Activated CD8-positive, alpha-beta T cell treated with anti-CD3 and anti-CD28 coated beads for 36 hours (primary cell): ENCODE results near the gene MFAP3. TPM values are rescaled to one million over a fixed set of nuclear protein-coding genes. Genes with fewer than 3 reads are reported as not detected.

Experiments
- ATAC-seq: fragments of 200-7000 bp; cut with Tn5 transposase; one replicate; pipeline ENCODE4 v1.10.0; 2021; ENCODE audit warnings: mild to moderate bottlenecking, moderate library complexity
- CTCF ChIA-PET: fragments of 350-600 bp; sonication (Branson Sonifier 250); formaldehyde crosslinking; loops from one replicate; lab custom pipeline; 2021; ENCODE audit warnings: antibody characterized with exemption; lab: Charles Lee
- POLR2A ChIA-PET: fragments of 350-600 bp; sonication (Branson Sonifier 250); formaldehyde crosslinking; loops from one replicate; lab custom pipeline; 2021; ENCODE audit warnings: antibody characterized with exemption; lab: Charles Lee
- DNase-seq: peaks from one replicate; pipeline ENCODE4 v3.0.0-alpha.2; 2020
- H3K27ac Mint-ChIP-seq: one replicate; pipeline ENCODE4 v1.8.0; 2021; ENCODE audit warnings: mild to moderate bottlenecking, mixed read lengths
- H3K27me3 Mint-ChIP-seq: one replicate; pipeline ENCODE4 v1.8.0; 2021; ENCODE audit warnings: mixed read lengths
- H3K36me3 Mint-ChIP-seq: one replicate; pipeline ENCODE4 v1.8.0; 2021; ENCODE audit warnings: low read depth, mixed read lengths
- H3K4me1 Mint-ChIP-seq: one replicate; pipeline ENCODE4 v1.8.0; 2021; ENCODE audit warnings: low read depth, mixed read lengths
- H3K4me3 Mint-ChIP-seq: one replicate; pipeline ENCODE4 v1.8.0; 2021; ENCODE audit warnings: mild to moderate bottlenecking, moderate library complexity, mixed read lengths
- H3K9me3 Mint-ChIP-seq: one replicate; pipeline ENCODE4 v1.8.0; 2021; ENCODE audit warnings: mixed read lengths
- CTCF ChIP-seq: fragments of 200-600 bp; IDR thresholded peaks from one replicate; pipeline ENCODE4 v1.8.0; 2022; ENCODE audit warnings: antibody characterized with exemption, mild to moderate bottlenecking
- intact Hi-C: fragments of 100-400 bp; cut with micrococcal nuclease; formaldehyde crosslinking; loops from one replicate; pipeline ENCODE4 v1.10.0; 2022
- total RNA-seq, 2 experiments: library from RNA; stranded (reverse); gene quantifications; one replicate each; pipeline ENCODE4 v1.2.3, GENCODE V29; 2021

The MFAP3 gene
- total RNA-seq, 2 experiments from 2014 or later: 10.0 to 12.1 TPM

GRCh38 chr5:154046486-154046885 lies 7.7 kb downstream of the MFAP3 start:
- Mint-ChIP-seq H3K27ac (peak overlapping the region; percentile 72), H3K9me3 (no peaks in the 10 kb centered on the region), H3K27me3 (no peaks in the 10 kb centered on the region), H3K4me1 (peaks cover 44% of the 10 kb centered on the region), H3K36me3 (peaks cover 27% of the 10 kb centered on the region), H3K4me3 (no peak overlapping the region)
- ChIA-PET CTCF (interaction anchor here (1.0 kb wide), 1 partner anchor 26 kb away, joined by 4 read pairs; no protein-coding TSS in a partner anchor), POLR2A (interaction anchor here (1.3 kb wide), 1 partner anchor 12 kb away, joined by 5 read pairs; no protein-coding TSS in a partner anchor)
- DNase-seq: no peak
- TF ChIP-seq CTCF: no peak
- intact Hi-C loops: no loop called here
- ATAC-seq: no peak

- Mint-ChIP-seq H3K36me3 (peaks cover 31% of the 10 kb centered on the region), H3K4me1 (peaks cover 38% of the 10 kb centered on the region), H3K27ac (peak overlapping the region; percentile 72), H3K9me3 (no peaks in the 10 kb centered on the region), H3K27me3 (no peaks in the 10 kb centered on the region), H3K4me3 (no peak overlapping the region)
- CTCF ChIA-PET: interaction anchor here (1.4 to 2.8 kb wide), 2 partner anchors 11 to 18 kb away, joined by 3 to 11 read pairs; no protein-coding TSS in a partner anchor
- POLR2A ChIA-PET: interaction anchor here (1.3 kb wide), 1 partner anchor 11 kb away, joined by 5 read pairs; no protein-coding TSS in a partner anchor
- intact Hi-C loops: no loop called here
- no peak for TF ChIP-seq CTCF
- DNase-seq: no peak
- ATAC-seq: no peak
These were observed 8.6 kb downstream of the MFAP3 start for GRCh38 chr5:154047324-154047723.

GRCh38 chr5:154049636-154050035 lies 10.9 kb downstream of the MFAP3 start:
- CTCF ChIA-PET: interaction anchor here (0.7 to 2.8 kb wide), 4 partner anchors 9 to 23 kb away, joined by 3 to 11 read pairs (median 6); partner anchors contain the start of genes FAM114A2 and MFAP3
- Mint-ChIP-seq H3K4me1 (peaks cover 38% of the 10 kb centered on the region), H3K27me3 (no peaks in the 10 kb centered on the region), H3K27ac (no peak overlapping the region), H3K4me3 (no peak overlapping the region), H3K9me3 (no peaks in the 10 kb centered on the region), H3K36me3 (peaks cover 47% of the 10 kb centered on the region)
- no peak for TF ChIP-seq CTCF
- POLR2A ChIA-PET: interaction anchor here (1.3 kb wide), 1 partner anchor 9 kb away, joined by 5 read pairs; no protein-coding TSS in a partner anchor
- intact Hi-C loops: no loop called here
- ATAC-seq (no peak), DNase-seq (no peak)

- no peak for TF ChIP-seq CTCF
- peaks cover 49% of the 10 kb centered on the region for H3K36me3 Mint-ChIP-seq
- peak overlapping the region; percentile 38 for H3K27ac Mint-ChIP-seq
- no peaks in the 10 kb centered on the region for H3K9me3 Mint-ChIP-seq
- DNase-seq: no peak
- POLR2A ChIA-PET: no interaction called here
- peaks cover 25% of the 10 kb centered on the region for H3K4me1 Mint-ChIP-seq
- intact Hi-C loops: no loop called here
- CTCF ChIA-PET: interaction anchor here (1.1 to 2.4 kb wide), 2 partner anchors 11 to 19 kb away, joined by 3 to 8 read pairs; no protein-coding TSS in a partner anchor
- H3K27me3 Mint-ChIP-seq: no peaks in the 10 kb centered on the region
- no peak for ATAC-seq
- H3K4me3 Mint-ChIP-seq: no peak overlapping the region
These were observed 14.7 kb downstream of the MFAP3 start for GRCh38 chr5:154053468-154053867.

GRCh38 chr5:154055201-154055600 lies 16.4 kb downstream of the MFAP3 start:
- H3K4me3 Mint-ChIP-seq: no peak overlapping the region
- intact Hi-C loops: no loop called here
- ChIA-PET CTCF (interaction anchor here (2.3 kb wide), 1 partner anchor 17 kb away, joined by 18 read pairs; no protein-coding TSS in a partner anchor), POLR2A (interaction anchor here (1.1 kb wide), 1 partner anchor 17 kb away, joined by 3 read pairs; the partner anchor contains the start of genes FAM114A2 and MFAP3)
- peaks cover 39% of the 10 kb centered on the region for H3K36me3 Mint-ChIP-seq
- TF ChIP-seq CTCF: no peak
- no peaks in the 10 kb centered on the region for H3K9me3 Mint-ChIP-seq
- no peak for DNase-seq
- ATAC-seq: no peak
- no peaks in the 10 kb centered on the region for H3K27me3 Mint-ChIP-seq
- no peak overlapping the region for H3K27ac Mint-ChIP-seq
- peaks cover 38% of the 10 kb centered on the region for H3K4me1 Mint-ChIP-seq
